NB4 (cell line): ENCODE results near the gene SEPTIN8.

ENCODE experiments used
- MYC ChIP-seq: IDR thresholded peaks from 2 replicates; pipeline ENCODE4 v1.6.1; 2011; ENCODE audit warnings: low read depth, low read length
- POLR2A ChIP-seq: IDR thresholded peaks from 2 replicates; pipeline ENCODE4 v1.6.1; 2011; ENCODE audit warnings: mild to moderate bottlenecking; ENCODE audit not compliant: insufficient read length; ENCODE audit errors: extremely low read depth
- TF ChIP-seq, protein P1 (sequence below): IDR thresholded peaks from one replicate; pipeline ENCODE4 v1.5.1; 2012; ENCODE audit warnings: low read depth, low read length
- TF ChIP-seq, protein P2 (sequence below): IDR thresholded peaks from 2 replicates; pipeline ENCODE4 v1.6.1; 2011; ENCODE audit warnings: low read depth, low read length

DNA sequence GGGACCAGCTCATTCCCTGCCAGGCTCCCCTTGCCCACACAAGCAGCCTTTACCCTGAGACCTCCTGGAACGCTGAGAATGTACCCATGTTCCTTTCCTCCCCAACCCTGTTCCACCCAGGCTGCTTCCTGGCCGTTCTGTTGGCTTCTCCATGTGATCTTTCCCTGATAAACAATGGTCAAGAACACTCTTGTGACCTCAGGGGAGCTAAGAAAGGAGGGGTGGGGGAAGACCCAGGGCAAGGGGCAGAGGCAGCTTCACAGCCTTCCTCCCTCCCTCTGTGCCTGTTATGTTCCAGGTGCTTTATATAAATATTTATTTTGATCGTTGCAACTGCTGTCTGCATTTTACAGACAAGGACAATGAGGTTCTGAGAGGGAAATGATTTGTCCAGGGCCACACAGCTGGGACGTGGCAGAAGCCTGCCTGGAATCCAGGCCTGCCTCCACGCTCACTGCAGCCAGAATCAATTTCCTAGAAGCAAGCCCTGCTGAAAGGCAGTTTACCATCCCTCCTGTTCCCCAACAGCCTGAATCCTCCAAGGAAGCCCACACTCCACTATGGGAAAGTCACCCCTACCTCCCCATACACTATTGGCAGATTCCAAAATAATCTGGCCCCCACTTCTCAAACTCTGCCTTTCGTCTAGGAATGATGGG, 49.5 kb upstream of the SEPTIN8 start:
- TF ChIP-seq POLR2A = no peak
- TF ChIP-seq, protein P1, sequence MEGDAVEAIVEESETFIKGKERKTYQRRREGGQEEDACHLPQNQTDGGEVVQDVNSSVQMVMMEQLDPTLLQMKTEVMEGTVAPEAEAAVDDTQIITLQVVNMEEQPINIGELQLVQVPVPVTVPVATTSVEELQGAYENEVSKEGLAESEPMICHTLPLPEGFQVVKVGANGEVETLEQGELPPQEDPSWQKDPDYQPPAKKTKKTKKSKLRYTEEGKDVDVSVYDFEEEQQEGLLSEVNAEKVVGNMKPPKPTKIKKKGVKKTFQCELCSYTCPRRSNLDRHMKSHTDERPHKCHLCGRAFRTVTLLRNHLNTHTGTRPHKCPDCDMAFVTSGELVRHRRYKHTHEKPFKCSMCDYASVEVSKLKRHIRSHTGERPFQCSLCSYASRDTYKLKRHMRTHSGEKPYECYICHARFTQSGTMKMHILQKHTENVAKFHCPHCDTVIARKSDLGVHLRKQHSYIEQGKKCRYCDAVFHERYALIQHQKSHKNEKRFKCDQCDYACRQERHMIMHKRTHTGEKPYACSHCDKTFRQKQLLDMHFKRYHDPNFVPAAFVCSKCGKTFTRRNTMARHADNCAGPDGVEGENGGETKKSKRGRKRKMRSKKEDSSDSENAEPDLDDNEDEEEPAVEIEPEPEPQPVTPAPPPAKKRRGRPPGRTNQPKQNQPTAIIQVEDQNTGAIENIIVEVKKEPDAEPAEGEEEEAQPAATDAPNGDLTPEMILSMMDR = no peak
- no peak for TF ChIP-seq MYC
- TF ChIP-seq, protein P2, sequence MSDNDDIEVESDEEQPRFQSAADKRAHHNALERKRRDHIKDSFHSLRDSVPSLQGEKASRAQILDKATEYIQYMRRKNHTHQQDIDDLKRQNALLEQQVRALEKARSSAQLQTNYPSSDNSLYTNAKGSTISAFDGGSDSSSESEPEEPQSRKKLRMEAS = no peak
